ENCODE data around the gene PAAF1.

The PAAF1 gene

GRCh38 chr11:73859671-73860070 lies 17.1 kb upstream of the PAAF1 start:
- H3K27me3 ChIP-seq (ENCODE audit: insufficient read depth, poor library complexity, severe bottlenecking) = no peaks in the 10 kb centered on the region
- H3K27ac ChIP-seq (ENCODE audit: poor library complexity, severe bottlenecking) = no peak overlapping the region
- DNase-seq (ENCODE audit: low spot score) (no peak), ATAC-seq (ENCODE audit: low read depth) (no peak)
- no peak overlapping the region for H3K4me3 ChIP-seq (ENCODE audit: severe bottlenecking)
- H3K4me1 ChIP-seq (ENCODE audit: insufficient read depth, poor library complexity, severe bottlenecking) = no peaks in the 10 kb centered on the region
- no peaks in the 10 kb centered on the region for H3K9me3 ChIP-seq (ENCODE audit: severe bottlenecking)
- TF ChIP-seq CTCF (IDR thresholded peaks at IDR 0.05; ENCODE audit: poor library complexity, severe bottlenecking) = no peak
- H3K36me3 ChIP-seq (ENCODE audit: low read depth) = peaks cover 11% of the 10 kb centered on the region

- H3K36me3 ChIP-seq (ENCODE audit: low read depth) = peaks cover 14% of the 10 kb centered on the region
- DNase-seq (ENCODE audit: low spot score) (no peak), ATAC-seq (ENCODE audit: low read depth) (no peak)
- no peaks in the 10 kb centered on the region for H3K27me3 ChIP-seq (ENCODE audit: insufficient read depth, poor library complexity, severe bottlenecking)
- TF ChIP-seq CTCF (IDR thresholded peaks at IDR 0.05; ENCODE audit: poor library complexity, severe bottlenecking) = no peak
- H3K9me3 ChIP-seq (ENCODE audit: severe bottlenecking) = no peaks in the 10 kb centered on the region
- H3K4me3 ChIP-seq (ENCODE audit: severe bottlenecking) = no peak overlapping the region
- H3K4me1 ChIP-seq (ENCODE audit: insufficient read depth, poor library complexity, severe bottlenecking) = no peaks in the 10 kb centered on the region
- H3K27ac ChIP-seq (ENCODE audit: poor library complexity, severe bottlenecking) = no peak overlapping the region
Measured at GRCh38 chr11:73860202-73860601, 16.6 kb upstream of the PAAF1 start.

- H3K4me1 ChIP-seq (ENCODE audit: insufficient read depth, poor library complexity, severe bottlenecking) = peaks cover 10% of the 10 kb centered on the region
- no peak overlapping the region for H3K4me3 ChIP-seq (ENCODE audit: severe bottlenecking)
- no peaks in the 10 kb centered on the region for H3K27me3 ChIP-seq (ENCODE audit: insufficient read depth, poor library complexity, severe bottlenecking)
- TF ChIP-seq CTCF (IDR thresholded peaks at IDR 0.05; ENCODE audit: poor library complexity, severe bottlenecking) = no peak
- H3K9me3 ChIP-seq (ENCODE audit: severe bottlenecking) = no peaks in the 10 kb centered on the region
- no peak overlapping the region for H3K27ac ChIP-seq (ENCODE audit: poor library complexity, severe bottlenecking)
- peaks cover 16% of the 10 kb centered on the region for H3K36me3 ChIP-seq (ENCODE audit: low read depth)
- ATAC-seq (ENCODE audit: low read depth) (no peak), DNase-seq (ENCODE audit: low spot score) (no peak)
Measured at GRCh38 chr11:73862986-73863385, 13.8 kb upstream of the PAAF1 start.

GRCh38 chr11:73866095-73866579 lies 10.7 kb upstream of the PAAF1 start:
- Histone ChIP-seq H3K27ac (ENCODE audit: poor library complexity, severe bottlenecking) (no peak overlapping the region), H3K4me1 (ENCODE audit: insufficient read depth, poor library complexity, severe bottlenecking) (peaks cover 10% of the 10 kb centered on the region), H3K36me3 (ENCODE audit: low read depth) (peaks cover 17% of the 10 kb centered on the region), H3K9me3 (ENCODE audit: severe bottlenecking) (no peaks in the 10 kb centered on the region), H3K27me3 (ENCODE audit: insufficient read depth, poor library complexity, severe bottlenecking) (no peaks in the 10 kb centered on the region), H3K4me3 (ENCODE audit: severe bottlenecking) (no peak overlapping the region)
- no peak for DNase-seq (ENCODE audit: low spot score)
- peak; percentile 28; the same call in 2 of the 3 replicates for ATAC-seq (ENCODE audit: low read depth)
- TF ChIP-seq CTCF (IDR thresholded peaks at IDR 0.05; ENCODE audit: poor library complexity, severe bottlenecking) = no peak

GRCh38 chr11:73866586-73866996 lies 10.2 kb upstream of the PAAF1 start:
- Histone ChIP-seq H3K36me3 (ENCODE audit: low read depth) (peaks cover 20% of the 10 kb centered on the region), H3K27ac (ENCODE audit: poor library complexity, severe bottlenecking) (no peak overlapping the region), H3K27me3 (ENCODE audit: insufficient read depth, poor library complexity, severe bottlenecking) (no peaks in the 10 kb centered on the region), H3K4me3 (ENCODE audit: severe bottlenecking) (no peak overlapping the region), H3K9me3 (ENCODE audit: severe bottlenecking) (no peaks in the 10 kb centered on the region), H3K4me1 (ENCODE audit: insufficient read depth, poor library complexity, severe bottlenecking) (peaks cover 10% of the 10 kb centered on the region)
- ATAC-seq (ENCODE audit: low read depth) (peak; percentile 77), DNase-seq (ENCODE audit: low spot score) (no peak)
- no peak for TF ChIP-seq CTCF (IDR thresholded peaks at IDR 0.05; ENCODE audit: poor library complexity, severe bottlenecking)
